GM12873 (cell line): ENCODE results near the gene MYLK.

Source experiments
- TF ChIP-seq, protein P1 (sequence below): IDR thresholded peaks from 2 replicates; pipeline ENCODE4 v1.5.1; 2012; ENCODE audit warnings: low read depth, mild to moderate bottlenecking, moderate library complexity, low read length, control low read depth; ENCODE audit not compliant: insufficient read depth; ENCODE audit errors: missing control alignments

The MYLK gene

GRCh38 chr3:123635217-123635616 lies 248.9 kb downstream of the MYLK start:
- TF ChIP-seq, protein P1, sequence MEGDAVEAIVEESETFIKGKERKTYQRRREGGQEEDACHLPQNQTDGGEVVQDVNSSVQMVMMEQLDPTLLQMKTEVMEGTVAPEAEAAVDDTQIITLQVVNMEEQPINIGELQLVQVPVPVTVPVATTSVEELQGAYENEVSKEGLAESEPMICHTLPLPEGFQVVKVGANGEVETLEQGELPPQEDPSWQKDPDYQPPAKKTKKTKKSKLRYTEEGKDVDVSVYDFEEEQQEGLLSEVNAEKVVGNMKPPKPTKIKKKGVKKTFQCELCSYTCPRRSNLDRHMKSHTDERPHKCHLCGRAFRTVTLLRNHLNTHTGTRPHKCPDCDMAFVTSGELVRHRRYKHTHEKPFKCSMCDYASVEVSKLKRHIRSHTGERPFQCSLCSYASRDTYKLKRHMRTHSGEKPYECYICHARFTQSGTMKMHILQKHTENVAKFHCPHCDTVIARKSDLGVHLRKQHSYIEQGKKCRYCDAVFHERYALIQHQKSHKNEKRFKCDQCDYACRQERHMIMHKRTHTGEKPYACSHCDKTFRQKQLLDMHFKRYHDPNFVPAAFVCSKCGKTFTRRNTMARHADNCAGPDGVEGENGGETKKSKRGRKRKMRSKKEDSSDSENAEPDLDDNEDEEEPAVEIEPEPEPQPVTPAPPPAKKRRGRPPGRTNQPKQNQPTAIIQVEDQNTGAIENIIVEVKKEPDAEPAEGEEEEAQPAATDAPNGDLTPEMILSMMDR: no peak

DNA sequence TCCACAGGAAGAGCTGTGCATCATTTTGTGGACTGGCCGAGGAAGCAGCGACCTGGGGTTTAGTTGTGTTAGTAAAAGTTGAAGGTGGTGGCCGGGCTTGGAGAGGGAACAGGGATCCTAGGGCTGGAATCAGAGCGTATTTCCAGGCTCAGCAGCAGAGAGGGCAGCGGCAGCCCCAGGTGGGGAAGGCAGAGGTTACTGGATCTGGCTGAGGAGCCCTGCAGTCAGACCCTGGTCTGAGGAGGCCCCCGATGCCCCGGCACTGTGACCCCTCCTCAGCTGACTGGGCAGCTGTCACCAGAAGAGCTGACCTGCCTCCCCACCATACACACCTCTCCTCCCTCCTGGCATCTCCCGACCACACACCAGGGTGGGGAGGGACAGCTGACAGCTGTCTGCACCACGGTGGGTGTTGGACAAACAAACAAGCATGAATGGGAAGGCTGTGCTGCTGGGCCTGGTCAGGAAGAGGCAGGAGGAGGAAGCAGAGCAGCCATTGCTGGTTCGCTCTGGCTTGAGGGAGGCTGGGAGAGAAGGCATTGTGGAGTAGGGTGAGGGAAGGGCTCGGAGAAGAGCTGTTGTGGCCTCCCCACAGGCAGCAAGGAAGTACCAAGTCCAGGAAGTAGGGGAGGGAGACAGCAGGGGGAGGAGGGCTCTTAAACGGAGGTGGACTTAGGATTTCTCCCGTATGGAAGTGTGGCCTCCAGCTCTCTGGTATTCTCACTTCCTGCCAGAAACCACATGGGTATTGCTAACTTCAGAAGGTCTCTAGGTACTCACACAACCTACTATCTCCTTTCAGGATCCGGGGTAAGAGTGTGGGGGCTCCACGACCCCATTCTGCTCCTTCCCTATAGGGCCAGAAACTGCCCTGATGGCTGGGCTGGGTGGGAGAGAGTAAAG lies 249.7 kb downstream of the MYLK start:
- TF ChIP-seq, protein P1: no peak

DNA sequence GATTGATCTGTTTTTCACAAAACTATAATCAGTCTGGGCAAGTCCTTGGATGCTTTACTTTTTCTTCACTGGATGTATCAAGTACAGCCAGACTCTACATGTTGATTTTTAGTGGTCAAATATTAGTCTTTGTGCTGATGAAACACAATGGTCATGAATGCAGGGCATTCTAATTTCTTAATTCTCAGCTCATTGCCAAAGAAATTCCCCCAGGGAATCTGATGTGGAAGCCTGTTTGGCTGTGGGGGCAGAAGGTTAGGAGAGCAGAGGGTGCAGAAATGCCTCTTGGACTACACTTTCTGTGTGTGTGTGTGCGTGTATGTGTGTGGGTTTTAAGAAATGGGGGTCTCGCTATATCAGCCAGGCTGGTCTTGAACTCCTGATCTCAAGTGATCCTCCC lies 250.6 kb downstream of the MYLK start:
- TF ChIP-seq, protein P1: no peak

DNA sequence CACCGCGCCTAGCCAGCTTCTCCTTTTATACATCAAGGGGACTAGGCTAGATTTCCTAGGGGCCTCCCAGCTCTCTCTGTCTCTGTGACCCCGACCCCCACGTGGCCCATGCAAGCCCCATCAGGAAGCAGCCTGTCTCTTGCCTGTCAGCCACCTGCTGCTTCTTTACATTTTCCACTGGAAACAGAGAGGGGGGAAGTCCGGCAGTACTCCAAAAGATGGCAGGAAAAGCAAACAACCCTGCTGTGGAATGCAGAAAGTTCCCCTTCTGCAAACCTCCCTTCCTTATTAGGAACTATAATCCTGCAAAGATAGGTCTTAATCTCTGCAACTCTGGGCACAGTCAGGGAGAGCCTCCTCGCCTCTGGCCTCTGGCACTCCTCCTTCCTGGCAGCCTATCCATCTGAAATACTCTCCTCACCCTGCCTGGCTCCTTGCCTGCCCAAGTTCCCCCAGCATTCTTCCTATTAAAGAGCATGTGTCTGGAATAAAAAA lies 251.9 kb downstream of the MYLK start:
- TF ChIP-seq, protein P1: no peak

DNA sequence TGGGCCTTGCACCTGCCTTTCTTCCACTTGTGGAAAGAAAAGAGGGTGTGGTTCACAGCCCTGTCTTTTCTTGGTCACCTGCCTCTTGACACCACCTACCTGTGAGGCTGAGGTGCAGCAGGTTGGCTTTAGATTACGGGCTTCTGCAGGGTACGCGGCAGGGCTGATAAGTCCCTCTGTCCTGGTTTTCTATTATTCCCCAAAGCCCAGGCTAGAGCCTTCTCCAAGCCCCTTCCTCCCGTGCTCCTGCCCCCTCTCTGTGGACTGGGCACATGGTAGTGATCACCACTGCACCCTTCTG lies 254.4 kb downstream of the MYLK start:
- TF ChIP-seq, protein P1: peak; percentile 18

DNA sequence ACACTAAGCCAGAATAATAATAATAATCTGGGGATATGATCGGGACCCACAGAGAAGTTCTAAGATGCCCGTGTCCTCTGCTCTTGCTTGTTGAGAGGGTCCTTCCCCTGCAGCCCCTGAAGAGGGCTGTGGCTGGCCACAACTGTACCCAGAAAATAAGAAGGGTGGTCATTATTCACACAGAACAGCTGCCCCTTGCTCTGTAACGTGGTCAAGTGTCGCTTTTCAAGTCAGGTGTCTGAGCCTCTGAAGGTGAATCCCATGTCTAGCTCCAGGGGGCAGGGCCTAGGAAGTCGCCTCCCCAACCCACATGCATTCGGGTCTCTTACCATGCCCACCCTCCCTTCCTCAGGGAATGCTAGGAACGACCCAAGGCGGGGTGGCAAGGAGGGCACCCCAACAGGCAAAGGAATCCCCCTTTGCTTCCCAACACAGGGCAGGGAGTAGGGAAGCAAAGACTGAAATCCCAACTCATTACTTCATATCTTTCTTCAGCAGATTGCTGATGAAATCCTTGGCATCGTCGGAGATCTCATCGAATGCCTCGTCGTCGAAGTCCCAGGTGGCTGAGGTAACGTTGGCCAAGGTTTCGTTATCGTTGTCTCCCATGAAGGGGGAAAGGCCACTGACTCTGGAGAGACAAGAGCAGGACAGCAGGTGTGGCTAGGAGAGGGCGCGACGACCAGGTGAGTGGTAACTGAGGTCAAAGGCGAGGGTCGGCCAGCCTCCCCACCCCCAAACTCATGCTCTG lies 255.0 kb downstream of the MYLK start:
- TF ChIP-seq, protein P1: no peak

DNA sequence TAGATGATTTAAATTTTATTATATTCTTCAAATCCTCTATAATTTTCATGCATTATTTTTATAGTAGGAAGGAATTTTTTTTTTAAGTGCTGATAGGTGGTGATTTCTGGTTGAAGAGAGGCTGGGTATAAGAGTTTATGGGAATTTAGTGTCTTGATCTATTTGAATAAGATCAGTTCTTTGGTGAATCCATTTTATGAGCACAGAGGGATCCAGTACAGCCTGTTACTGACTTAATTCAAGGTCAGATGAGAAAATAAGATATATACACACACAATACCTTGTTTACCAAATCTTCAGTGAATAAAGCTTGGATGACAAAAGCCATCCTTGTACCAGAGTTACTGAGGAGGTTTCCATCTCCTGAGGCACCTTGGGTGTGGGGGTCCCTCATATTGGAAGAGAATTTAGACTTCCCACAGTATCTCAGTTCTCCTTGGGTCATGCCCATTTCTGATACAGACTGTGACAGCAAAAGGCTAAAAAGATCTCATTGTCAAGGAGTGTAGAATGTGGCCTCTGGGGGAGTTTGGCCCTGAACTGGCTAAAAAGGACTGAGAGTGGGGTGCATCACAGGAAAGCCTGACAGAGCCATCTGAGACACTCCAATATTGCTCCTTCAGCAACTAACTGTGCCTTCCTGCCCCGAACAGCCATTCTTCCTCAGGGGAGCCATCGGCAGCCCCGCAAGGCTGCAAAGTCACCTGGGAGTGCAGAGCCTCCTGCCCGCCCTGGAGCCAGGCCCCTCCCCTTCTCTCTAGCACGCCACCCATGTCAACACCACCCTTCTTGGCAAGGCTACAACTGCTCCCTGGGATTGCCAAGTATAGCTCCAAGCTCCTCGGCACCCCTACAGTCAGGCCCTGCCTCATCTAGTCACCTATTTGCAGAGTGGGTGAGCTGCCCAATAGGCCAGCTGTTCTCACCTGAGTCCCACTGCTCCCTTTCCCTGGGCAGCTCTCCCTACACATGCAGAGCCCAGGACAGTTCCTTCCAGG lies 256.2 kb downstream of the MYLK start:
- TF ChIP-seq, protein P1: no peak
